ENCODE results near the gene EFCAB12.
"Not testable (repeated sequence)": the region's sequence is repeated elsewhere in the genome, so short reads cannot be mapped to it uniquely, and the experiment has no call there.

Gene EFCAB12

GRCh38 chr3:129366312-129366831, 62.1 kb downstream of the EFCAB12 start:
- no peak for DNase-seq (ENCODE audit: low read depth)

GRCh38 chr3:129365296-129366136, 62.9 kb downstream of the EFCAB12 start:
- no peak for DNase-seq (ENCODE audit: low read depth)

- DNase-seq (ENCODE audit: low read depth): not testable (repeated sequence)
Observed at GRCh38 chr3:129364811-129365210, 63.6 kb downstream of the EFCAB12 start.

- not testable (repeated sequence) for DNase-seq (ENCODE audit: low read depth)
Observed at GRCh38 chr3:129363356-129363755, 65.1 kb downstream of the EFCAB12 start.

- DNase-seq (ENCODE audit: low read depth): no peak
Observed at GRCh38 chr3:129360705-129361460, 67.6 kb downstream of the EFCAB12 start.

GRCh38 chr3:129360171-129360611, 68.2 kb downstream of the EFCAB12 start:
- no peak for DNase-seq (ENCODE audit: low read depth)

- no peak for DNase-seq (ENCODE audit: low read depth)
Observed at GRCh38 chr3:129358772-129359371, 69.6 kb downstream of the EFCAB12 start.

GRCh38 chr3:129358177-129358771, 70.2 kb downstream of the EFCAB12 start:
- DNase-seq (ENCODE audit: low read depth): no peak

GRCh38 chr3:129357616-129358015, 70.8 kb downstream of the EFCAB12 start:
- DNase-seq (ENCODE audit: low read depth): no peak

GRCh38 chr3:129356756-129357425, 71.5 kb downstream of the EFCAB12 start:
- DNase-seq (ENCODE audit: low read depth): no peak

- DNase-seq (ENCODE audit: low read depth): no peak
Observed at GRCh38 chr3:129353589-129353941, 74.9 kb downstream of the EFCAB12 start.

- DNase-seq (ENCODE audit: low read depth): no peak
Observed at GRCh38 chr3:129352650-129353588, 75.5 kb downstream of the EFCAB12 start.

- DNase-seq (ENCODE audit: low read depth): no peak
Observed at GRCh38 chr3:129352045-129352444, 76.4 kb downstream of the EFCAB12 start.
